Hypothalamus (tissue), 51 donors: ENCODE measurements around the gene FAM24A.

Experiments
- DNase-seq, 51 donors: peaks; one replicate each; lab custom pipeline; 2025; lab: John Stamatoyannopoulos, UW

The FAM24A gene

DNA sequence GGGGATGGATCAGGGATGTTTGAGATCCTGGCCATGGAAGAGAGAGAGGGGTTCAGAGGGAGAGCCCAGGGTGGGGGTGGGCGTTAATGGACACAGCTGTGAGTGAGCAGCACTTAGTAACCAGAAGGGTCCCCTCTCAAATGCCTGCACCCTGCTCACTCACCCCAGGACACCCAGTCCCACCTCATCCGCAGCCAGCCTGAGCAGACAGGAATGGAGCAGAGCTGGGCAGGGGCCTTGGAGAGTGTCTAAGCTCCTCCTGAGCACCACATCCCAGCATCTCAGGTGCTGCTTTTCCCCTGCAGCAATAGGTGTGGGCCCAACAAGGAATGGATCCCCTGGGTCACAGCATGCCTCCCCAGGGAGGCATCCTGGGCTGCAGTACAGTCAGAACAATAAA lies 5.3 kb downstream of the FAM24A start:
- DNase-seq: no peak

DNA sequence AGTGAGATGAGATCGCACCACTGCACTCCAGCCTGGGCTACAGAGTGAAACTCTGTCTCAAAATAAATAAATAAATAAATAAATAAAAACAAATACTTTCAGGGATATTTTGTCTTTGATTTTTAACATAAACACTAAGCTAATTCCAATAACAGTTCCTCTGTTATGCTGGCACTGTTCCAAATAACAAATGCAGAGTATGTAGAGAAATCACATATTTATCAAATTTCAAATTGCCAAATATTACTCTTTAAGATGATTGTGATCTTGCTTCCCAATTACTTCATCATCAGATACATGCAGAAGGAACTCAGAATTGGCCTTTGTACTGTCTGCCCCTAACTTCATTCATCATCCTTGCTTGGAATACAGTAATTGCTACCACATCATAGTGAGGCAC lies 19.7 kb downstream of the FAM24A start:
- DNase-seq: no peak

DNA sequence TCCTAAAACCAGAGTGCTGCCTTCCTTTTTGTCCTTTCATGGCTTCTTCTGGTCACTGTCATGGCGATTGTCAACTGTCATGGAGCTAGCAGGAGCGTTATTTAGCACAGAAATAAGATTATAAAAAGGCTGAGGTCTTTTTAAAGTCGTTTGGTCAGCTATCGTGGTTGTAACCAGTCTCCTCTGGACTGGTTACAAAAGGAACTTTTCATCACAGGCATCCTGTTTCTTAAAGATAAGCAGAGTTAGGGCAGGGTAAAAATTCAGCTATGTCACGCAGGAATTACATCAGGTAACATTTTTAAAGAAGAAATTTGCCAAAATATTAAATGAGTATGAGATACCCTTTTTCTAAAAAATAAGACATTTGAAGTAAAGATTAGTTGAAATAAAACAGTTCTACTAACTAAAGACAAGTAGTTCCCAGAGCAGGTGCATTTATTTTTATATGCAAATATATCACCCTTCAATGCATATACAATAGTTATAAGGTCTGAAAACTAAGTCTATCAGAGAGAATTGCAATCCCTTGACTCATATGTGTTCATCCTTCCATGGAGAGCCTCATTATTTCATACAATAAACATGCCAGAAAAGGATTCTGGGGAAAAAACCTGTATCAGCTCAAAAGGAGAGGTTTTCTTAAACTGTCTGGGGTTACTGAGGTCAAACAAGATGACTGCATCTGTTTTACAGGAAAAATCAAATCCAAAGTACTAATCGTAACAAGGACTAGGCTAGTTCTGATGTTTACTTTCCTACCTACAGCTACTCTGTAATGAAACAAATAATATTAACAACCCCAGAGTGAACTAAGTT lies 20.9 kb downstream of the FAM24A start:
- no peak for DNase-seq

DNA sequence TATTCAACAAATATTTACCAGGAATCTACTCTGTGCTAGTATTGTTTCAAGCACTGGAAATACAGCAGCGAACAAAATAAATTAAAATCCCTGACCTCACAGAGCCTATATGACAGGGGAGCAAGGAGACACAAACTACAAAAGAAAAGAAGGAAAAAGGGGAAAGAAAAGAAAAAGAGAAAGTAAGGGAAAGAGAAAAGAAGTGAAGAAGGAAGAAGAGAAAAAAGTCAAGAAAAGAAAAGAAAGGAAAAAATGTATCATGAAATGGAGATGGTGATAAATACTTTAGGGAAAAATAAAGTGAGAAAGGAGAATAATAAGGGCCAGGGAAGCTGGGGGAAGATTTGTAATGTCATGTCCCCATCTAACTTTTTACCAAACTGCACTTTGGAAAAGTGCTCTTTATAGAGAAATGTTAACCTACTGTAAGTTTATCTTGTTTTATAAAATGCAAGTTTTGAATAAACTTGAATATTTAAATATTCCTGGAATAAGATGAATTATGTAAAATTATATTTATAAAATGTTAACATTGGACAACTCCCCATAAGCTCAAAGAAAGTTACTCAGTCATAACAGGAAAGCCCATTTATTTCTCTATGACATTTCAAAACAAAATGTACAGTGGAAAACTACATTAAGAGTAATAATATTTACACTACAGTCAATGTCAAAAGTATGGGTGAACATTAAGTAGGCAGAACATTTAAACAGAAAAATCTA lies 28.9 kb downstream of the FAM24A start:
- DNase-seq: no peak

DNA sequence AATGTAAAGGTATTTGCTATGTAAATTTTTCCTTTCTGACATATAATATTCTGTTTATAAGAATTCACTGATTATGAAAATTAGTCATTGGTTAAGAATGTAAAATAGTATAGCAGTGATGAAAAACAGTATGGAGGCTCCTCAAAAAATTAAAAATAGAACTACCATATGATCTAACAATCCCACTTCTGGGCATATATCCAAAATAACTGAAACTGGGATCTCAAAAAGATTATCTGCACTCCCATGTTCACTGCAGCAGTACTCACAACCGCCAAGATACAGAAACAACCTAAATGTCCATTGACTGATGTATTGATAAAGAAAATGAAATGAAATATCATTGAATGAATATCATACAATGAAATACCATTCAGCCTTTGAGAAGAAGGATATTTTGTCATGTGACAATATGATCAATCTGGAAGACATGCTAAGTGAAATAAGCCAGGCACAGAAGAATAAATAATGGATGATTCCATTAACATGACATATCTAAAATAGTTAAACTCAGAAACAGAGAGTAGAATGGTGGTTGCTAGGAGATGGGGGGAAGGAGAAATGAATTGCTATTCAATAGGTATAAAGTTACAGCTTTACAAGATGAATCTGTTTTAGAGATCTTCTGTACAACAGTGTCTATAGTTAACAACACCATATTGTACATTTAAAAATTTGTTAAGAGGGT lies 29.6 kb downstream of the FAM24A start:
- no peak for DNase-seq

DNA sequence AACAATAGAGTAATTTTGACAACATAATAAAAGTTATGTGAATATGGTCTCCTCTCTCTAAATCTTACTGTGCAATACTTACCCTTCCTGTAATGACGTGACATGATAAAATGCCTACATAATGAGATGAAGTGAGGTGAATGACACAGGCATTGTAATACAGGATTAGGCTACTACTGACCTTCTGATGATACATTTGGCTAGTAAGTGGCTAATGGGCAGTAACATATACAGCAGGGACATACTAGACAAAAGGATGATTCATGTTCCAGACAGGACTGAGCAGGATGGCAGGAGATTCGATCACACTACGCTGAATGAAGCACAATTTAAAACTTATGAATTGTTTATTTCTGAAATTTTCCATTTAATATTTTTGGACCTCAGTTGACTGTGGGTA lies 38.9 kb downstream of the FAM24A start:
- DNase-seq: no peak

DNA sequence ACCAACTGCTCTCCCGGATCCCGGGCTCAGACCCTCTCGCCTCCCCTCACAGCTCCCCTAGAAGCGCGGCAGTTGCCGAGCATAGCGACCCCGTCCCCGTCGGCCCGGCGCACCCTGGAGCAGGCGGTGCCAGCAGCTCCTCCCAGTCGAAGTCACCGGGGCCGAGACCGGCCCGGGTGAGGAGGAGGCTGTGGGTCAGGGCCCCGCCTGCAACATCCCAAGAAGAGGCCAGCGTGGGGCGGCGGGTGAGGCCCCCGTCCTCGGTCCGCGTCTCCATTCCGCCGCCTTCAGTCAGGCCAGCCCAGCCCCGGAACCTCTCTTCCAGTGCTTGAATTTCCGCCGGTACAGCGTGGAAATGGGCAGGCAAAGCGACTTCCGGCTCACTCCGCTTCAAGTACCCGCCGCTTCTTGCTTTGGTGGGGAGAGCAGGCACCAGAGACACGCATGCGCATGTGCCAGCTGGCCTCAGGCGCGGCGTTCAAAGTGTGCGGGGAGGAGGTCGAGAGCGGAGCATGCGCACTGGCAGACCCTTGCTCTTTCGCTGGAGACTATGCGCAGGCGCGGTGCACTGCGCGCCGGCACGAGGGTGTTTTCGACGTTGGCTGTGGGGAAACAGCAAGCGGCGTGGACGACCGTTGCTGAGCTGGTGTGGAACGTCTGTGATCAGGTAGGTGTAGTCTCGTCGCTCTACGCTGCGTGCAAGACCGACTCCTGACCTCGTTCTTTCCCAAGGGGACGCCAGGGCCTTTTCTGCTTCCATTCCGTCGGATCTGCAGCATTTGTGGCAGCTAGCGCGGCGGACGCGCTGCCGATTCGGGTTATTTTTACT lies 43.7 kb downstream of the FAM24A start, which contains the start of gene C10orf88:
TSS of gene C10orf88 (minus strand) at position 326 of the 829 bp plus-strand sequence. CDS start at position 277, 49 bp downstream.
- DNase-seq: peak; percentile 61 to 98 (median 94)

DNA sequence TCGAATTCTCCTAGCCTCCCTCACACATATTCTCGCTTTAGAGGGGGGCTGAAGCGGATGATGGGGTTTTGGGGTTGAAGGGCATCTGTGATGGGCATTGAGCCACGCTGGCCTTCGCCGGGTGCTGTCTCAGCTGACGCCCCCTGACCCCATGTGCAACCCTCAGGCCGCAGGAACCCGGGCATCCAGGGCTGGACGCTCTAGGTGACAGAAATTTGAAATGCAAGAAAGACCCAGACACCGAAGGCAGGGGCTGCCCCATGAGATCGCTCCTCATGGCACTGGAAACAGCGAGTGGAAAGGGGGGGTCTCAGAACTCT lies 44.3 kb downstream of the FAM24A start:
- peak in 2 of 51 donors; percentile 20 to 45 for DNase-seq

DNA sequence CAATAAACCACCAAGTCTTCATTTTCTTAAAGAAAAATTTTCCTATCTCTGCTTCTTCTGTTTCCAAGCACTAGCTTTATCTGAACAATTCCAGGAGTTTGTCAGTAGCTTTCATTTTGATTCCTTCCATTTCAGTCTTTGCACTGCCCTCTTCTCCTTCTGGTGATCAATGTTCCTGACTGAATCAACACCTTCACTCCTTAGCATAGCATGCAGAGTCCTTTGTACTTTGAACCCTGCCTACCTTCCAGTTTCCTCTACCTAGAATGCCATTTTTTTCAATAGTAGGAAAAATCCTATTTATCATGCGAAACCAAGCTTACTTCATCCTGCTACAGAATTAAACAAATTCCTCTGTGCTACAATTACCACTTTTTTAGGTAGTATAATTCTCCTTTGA lies 45.5 kb downstream of the FAM24A start:
- DNase-seq: no peak

DNA sequence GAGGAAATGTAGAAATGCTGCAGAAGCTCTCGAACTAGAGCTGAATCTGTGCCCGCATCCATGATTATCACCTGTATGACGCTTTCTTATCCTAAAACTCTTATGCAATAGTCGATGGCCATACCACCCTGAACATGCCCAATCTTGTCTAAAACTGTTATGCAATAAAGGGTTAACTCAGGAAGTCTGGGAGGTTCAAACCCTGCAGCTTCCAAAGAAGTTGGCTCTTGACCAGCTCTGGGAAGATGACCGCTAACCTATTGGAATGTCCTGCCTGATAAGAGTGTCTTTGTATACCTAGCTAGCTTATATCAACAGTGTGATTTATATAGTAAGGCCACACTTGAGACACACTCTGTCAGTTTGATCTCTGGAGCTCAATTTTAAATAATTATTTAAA lies 47.1 kb downstream of the FAM24A start:
- DNase-seq: no peak

DNA sequence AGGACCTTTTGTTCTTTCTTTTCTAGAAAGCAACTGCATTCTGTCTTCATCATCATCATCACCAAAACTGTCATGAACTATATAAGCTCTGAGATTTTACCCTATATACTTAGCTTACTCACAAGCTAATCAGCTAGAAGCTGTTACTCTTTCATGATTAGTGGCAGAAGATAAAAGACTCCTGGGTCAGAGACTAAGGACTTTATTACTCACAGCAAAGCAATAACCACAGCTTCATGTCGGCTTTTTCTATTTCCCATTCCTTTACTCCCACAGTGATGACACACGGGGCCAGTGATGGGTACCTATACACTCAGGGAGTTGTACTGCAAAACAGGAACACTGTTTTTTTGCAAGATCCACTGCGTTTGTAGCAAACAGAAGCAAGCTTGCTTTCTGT lies 52.0 kb downstream of the FAM24A start:
- no peak for DNase-seq
